ENCODE results near the gene UBE2H. TPM values are rescaled to one million over a fixed set of nuclear protein-coding genes. Genes with fewer than 3 reads are reported as not detected.
A peak's percentile ranks its signal among the peaks of the same experiment; 100 is the strongest.
"Not testable (repeated sequence)": the region's sequence is repeated elsewhere in the genome, so short reads cannot be mapped to it uniquely, and the experiment has no call there.

UBE2H gene
- total RNA-seq, 4 donors from 2014 or later, result 63.2 to 154 (median 101) TPM

GRCh38 chr7:129874722-129875121 lies 78.0 kb downstream of the UBE2H start:
- no peak overlapping the region for H3K4me3 ChIP-seq (ENCODE audit: low read depth, poor library complexity, severe bottlenecking)
- DNase-seq (ENCODE audit: low spot score in 2 of 2), result no peak
- intact Hi-C loops (cut with DNase I; ENCODE audit: low total_unique reads), result no loop called here
- WGBS, 2 donors, result 77 to 84% methylated on average over 4 of the region's 4 CpGs
- TF ChIP-seq POLR2A (IDR thresholded peaks at IDR 0.05) (no peak), CTCF (IDR thresholded peaks at IDR 0.05) (no peak)

- no peak overlapping the region for H3K4me3 ChIP-seq (ENCODE audit: low read depth, poor library complexity, severe bottlenecking)
- no peak for TF ChIP-seq POLR2A (IDR thresholded peaks at IDR 0.05)
- no peak for TF ChIP-seq CTCF (IDR thresholded peaks at IDR 0.05)
- no peak for DNase-seq (ENCODE audit: low spot score in 2 of 2)
- 96 to 97% methylated on average over 5 of the region's 5 CpGs for WGBS, 2 donors
- intact Hi-C loops (cut with DNase I; ENCODE audit: low total_unique reads), result no loop called here
These were observed 80.7 kb downstream of the UBE2H start for GRCh38 chr7:129872054-129872453.

- intact Hi-C loops (cut with DNase I; ENCODE audit: low total_unique reads), result no loop called here
- 92 to 95% methylated on average over 4 of the region's 4 CpGs for WGBS, 2 donors
- no peak for TF ChIP-seq CTCF (IDR thresholded peaks at IDR 0.05)
- no peak for TF ChIP-seq POLR2A (IDR thresholded peaks at IDR 0.05)
These were observed 82.1 kb downstream of the UBE2H start for GRCh38 chr7:129870668-129871067.

GRCh38 chr7:129866251-129866650 lies 86.5 kb downstream of the UBE2H start:
- WGBS, 2 donors, result 76 to 89% methylated on average over 3 of the region's 3 CpGs
- DNase-seq (ENCODE audit: low spot score in 2 of 2), result no peak
- TF ChIP-seq POLR2A (IDR thresholded peaks at IDR 0.05) (no peak), CTCF (IDR thresholded peaks at IDR 0.05) (no peak)
- intact Hi-C loops (cut with DNase I; ENCODE audit: low total_unique reads), result no loop called here
- no peak overlapping the region for H3K4me3 ChIP-seq (ENCODE audit: low read depth, poor library complexity, severe bottlenecking)

More at GRCh38 chr7:129870668-129871067, 82.1 kb downstream of the UBE2H start:
- no peak overlapping the region for H3K4me3 ChIP-seq (ENCODE audit: low read depth, poor library complexity, severe bottlenecking)
- no peak for DNase-seq (ENCODE audit: low spot score in 2 of 2)

GRCh38 chr7:129865925-129866201 lies 86.9 kb downstream of the UBE2H start:
- peak in 1 of 2 donors; percentile 72 for DNase-seq (ENCODE audit: low spot score in 2 of 2)
- intact Hi-C loops (cut with DNase I; ENCODE audit: low total_unique reads), result no loop called here
- no peak overlapping the region for H3K4me3 ChIP-seq (ENCODE audit: low read depth, poor library complexity, severe bottlenecking)
- 83 to 92% methylated on average over 1 of the region's 1 CpG for WGBS, 2 donors
- TF ChIP-seq CTCF (IDR thresholded peaks at IDR 0.05), result no peak
- TF ChIP-seq POLR2A (IDR thresholded peaks at IDR 0.05), result no peak

GRCh38 chr7:129865093-129865924 lies 87.5 kb downstream of the UBE2H start:
- DNase-seq (ENCODE audit: low spot score in 2 of 2), result no peak
- no peak overlapping the region for H3K4me3 ChIP-seq (ENCODE audit: low read depth, poor library complexity, severe bottlenecking)
- TF ChIP-seq POLR2A (IDR thresholded peaks at IDR 0.05), result no peak
- no peak for TF ChIP-seq CTCF (IDR thresholded peaks at IDR 0.05)
- intact Hi-C loops (cut with DNase I; ENCODE audit: low total_unique reads), result no loop called here
- 70 to 82% methylated on average over 4 of the region's 4 CpGs for WGBS, 2 donors

- DNase-seq (ENCODE audit: low spot score in 2 of 2); intact Hi-C loops (cut with DNase I; ENCODE audit: low total_unique reads): not testable (repeated sequence)
- WGBS, 2 donors, result 85 to 89% methylated on average over 8 of the region's 8 CpGs
These were observed 88.1 kb downstream of the UBE2H start for GRCh38 chr7:129864676-129865075.

More at GRCh38 chr7:129864676-129865075, 88.1 kb downstream of the UBE2H start:
- not testable (repeated sequence) for H3K4me3 ChIP-seq (ENCODE audit: low read depth, poor library complexity, severe bottlenecking)
